ENCODE measurements around the gene HYKK.
"Not testable (repeated sequence)": the region's sequence is repeated elsewhere in the genome, so short reads cannot be mapped to it uniquely, and the experiment has no call there.

Gene HYKK

GRCh38 chr15:78540871-78541743 lies 33.7 kb downstream of the HYKK start:
- no peak for TF ChIP-seq CTCF (IDR thresholded peaks at IDR 0.05; ENCODE audit: low read depth, low read length)
- DNase-seq (ENCODE audit: extremely low read depth, low read depth): no peak

- no peak for DNase-seq (ENCODE audit: extremely low read depth, low read depth)
Observed at GRCh38 chr15:78541744-78542034, 34.3 kb downstream of the HYKK start.

DNA sequence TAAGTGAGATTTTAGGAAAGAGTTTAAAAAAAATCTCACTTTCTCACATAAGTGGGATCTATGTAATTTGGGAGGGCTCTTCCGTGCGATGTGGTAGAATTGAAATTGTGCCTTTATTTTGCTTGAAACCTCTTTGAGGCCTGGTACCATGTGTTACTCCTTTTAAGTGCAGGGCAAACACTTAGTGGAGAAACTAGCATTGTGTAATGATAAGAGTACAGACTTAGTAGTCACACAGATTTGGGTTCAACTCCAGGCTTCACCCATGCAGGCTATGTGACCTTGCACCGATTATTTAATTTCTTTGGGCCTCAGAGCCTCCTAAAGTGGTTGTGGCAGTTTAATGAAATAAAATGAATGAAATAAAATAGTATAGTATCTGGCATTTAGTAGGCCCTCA lies 35.3 kb downstream of the HYKK start:
- no peak for TF ChIP-seq CTCF (IDR thresholded peaks at IDR 0.05; ENCODE audit: low read depth, low read length)
- DNase-seq (ENCODE audit: extremely low read depth, low read depth): no peak

More at GRCh38 chr15:78541744-78542034, 34.3 kb downstream of the HYKK start:
- TF ChIP-seq CTCF (IDR thresholded peaks at IDR 0.05; ENCODE audit: low read depth, low read length): no peak

DNA sequence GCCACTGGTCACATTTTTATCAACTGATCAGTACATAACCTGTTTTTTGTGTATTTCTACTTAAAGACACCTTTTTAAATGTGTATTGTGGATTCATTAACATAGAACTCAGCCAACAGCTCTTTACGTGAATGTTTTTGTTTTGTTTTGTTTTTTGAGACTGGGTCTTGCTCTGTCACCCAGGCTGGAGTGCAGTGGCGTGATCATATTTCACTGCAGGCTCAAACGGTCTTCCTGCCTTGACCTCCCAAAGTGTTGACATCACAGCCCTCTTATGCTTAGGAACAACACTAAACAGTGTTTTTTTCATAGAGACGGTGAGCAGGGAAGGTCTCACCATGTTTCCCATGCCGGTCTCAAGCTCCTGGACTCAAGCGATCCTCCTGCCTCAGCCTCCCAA lies 42.8 kb downstream of the HYKK start:
- no peak for TF ChIP-seq CTCF (IDR thresholded peaks at IDR 0.05; ENCODE audit: low read depth, low read length)
- DNase-seq (ENCODE audit: extremely low read depth, low read depth): no peak

- no peak for DNase-seq (ENCODE audit: extremely low read depth, low read depth)
- no peak for TF ChIP-seq CTCF (IDR thresholded peaks at IDR 0.05; ENCODE audit: low read depth, low read length)
Observed at GRCh38 chr15:78550815-78551214, 43.4 kb downstream of the HYKK start.

GRCh38 chr15:78551902-78552301 lies 44.5 kb downstream of the HYKK start:
- TF ChIP-seq CTCF (IDR thresholded peaks at IDR 0.05; ENCODE audit: low read depth, low read length): no peak
- DNase-seq (ENCODE audit: extremely low read depth, low read depth): no peak

- no peak for DNase-seq (ENCODE audit: extremely low read depth, low read depth)
- no peak for TF ChIP-seq CTCF (IDR thresholded peaks at IDR 0.05; ENCODE audit: low read depth, low read length)
Observed at GRCh38 chr15:78552597-78552996, 45.2 kb downstream of the HYKK start.

- not testable (repeated sequence) for DNase-seq (ENCODE audit: extremely low read depth, low read depth)
Observed at GRCh38 chr15:78560201-78560600, 52.8 kb downstream of the HYKK start.
